Astrocyte of the spinal cord (primary cell): ENCODE data around the gene EXTL1.

Experiments
- DNase-seq: peaks from one replicate; pipeline ENCODE4 v3.0.0; 2011; ENCODE audit warnings: low read depth, low spot score
- H3K4me3 ChIP-seq: 2 replicates; pipeline ENCODE4 v1.5.1; 2011; ENCODE audit warnings: low read depth, mild to moderate bottlenecking, low read length, moderate library complexity
- CTCF ChIP-seq: IDR thresholded peaks from 2 replicates; pipeline ENCODE4 v1.5.1; 2012; ENCODE audit warnings: low read depth, mild to moderate bottlenecking, low read length, inconsistent platforms
- in situ Hi-C: cut with HindIII; loops from 2 replicates; pipeline ENCODE4 v1.10.0; 2017; ENCODE audit warnings: low sequenced_read_pairs

The EXTL1 gene

DNA sequence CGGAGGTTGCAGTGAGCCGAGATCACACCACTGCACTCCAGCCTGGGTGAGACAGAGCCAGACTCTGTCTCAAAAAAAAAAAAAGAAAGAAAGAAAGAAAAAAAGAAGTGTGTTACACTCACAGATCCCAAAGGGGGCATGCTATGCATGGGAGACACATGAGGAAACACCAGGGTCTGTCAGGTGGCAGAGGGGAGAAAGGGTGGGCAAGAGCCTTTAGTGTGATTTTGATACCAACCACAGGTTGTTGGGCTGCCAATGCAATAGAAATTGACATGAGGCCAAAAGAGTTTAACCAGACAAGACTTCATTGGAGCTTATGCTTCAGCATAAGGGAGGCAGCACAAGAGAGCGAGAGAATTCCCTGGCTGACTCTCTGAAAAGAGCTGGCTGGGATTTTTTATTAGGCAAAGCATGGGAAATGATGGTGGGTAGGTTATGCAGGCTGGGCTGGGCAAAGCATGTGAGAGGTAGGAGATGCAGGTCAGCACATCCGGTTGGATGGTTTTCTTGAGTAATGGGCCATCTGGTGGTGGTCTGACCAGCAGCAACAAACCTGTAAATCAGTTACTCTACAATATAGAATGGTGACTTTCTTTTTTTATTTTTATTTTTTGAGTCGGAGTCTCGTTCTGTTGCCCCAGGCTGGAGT lies 11.7 kb upstream of the EXTL1 start:
- TF ChIP-seq CTCF: peak; percentile 30
- in situ Hi-C loops: no loop called here
- DNase-seq: no peak

GRCh38 chr1:26010825-26011224 lies 10.8 kb upstream of the EXTL1 start:
- no peak overlapping the region for H3K4me3 ChIP-seq
- TF ChIP-seq CTCF: no peak
- in situ Hi-C loops: no loop called here
- no peak for DNase-seq

More for the DNA sequence above, 11.7 kb upstream of the EXTL1 start:
- H3K4me3 ChIP-seq: no peak overlapping the region

DNA sequence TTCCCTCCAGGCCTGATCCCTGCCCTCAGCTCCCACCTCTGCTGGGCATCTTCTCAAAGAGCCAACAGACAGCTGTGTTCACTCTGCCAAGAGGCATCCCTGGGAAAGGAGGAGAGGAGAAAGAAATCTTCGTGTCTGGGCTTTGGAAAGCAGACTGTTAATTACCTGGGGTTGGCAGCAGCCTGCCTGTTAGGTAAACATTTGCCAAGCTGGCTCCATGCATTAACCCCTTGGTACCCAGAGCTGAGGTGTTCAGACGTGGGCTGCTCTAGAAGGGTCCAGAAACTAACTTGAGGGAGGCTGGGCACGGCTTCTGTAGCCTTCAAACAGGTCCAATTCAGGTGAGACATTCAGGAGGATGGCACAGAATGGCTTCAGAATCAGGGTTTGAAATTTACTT lies 8.7 kb upstream of the EXTL1 start:
- no peak overlapping the region for H3K4me3 ChIP-seq
- no peak for DNase-seq
- in situ Hi-C loops: no loop called here
- no peak for TF ChIP-seq CTCF

- no peak overlapping the region for H3K4me3 ChIP-seq
- DNase-seq: no peak
- no peak for TF ChIP-seq CTCF
- in situ Hi-C loops: no loop called here
Measured at GRCh38 chr1:26014179-26014578, 7.4 kb upstream of the EXTL1 start.

DNA sequence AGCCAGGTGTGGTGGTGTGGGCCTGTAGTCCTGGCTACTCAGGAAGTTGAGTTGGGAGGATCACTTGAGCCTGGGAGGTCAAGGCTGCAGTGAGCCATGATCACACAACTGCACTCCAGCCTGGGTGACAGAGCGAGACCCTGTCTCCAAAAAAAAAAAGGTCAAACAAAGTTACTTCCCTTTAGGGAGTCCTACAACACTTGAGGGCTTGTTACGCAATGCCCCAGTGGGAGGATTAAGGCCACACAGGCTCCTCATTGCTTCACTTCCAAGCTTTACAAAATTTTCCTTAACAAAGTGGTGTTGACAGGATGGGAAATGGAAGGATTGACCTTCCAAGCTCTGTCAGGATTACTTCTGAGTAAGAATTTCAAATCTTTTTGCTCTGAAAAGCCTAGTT lies 6.2 kb upstream of the EXTL1 start:
- in situ Hi-C loops: no loop called here
- no peak overlapping the region for H3K4me3 ChIP-seq

GRCh38 chr1:26016258-26016952 lies 5.2 kb upstream of the EXTL1 start:
- no peak overlapping the region for H3K4me3 ChIP-seq
- in situ Hi-C loops: no loop called here
- DNase-seq: no peak
- TF ChIP-seq CTCF: no peak

More for the DNA sequence above, 6.2 kb upstream of the EXTL1 start:
- no peak for DNase-seq
- TF ChIP-seq CTCF: no peak
